HCT116 (cell line): ENCODE data around the gene UBIAD1. TPM values are rescaled to one million over a fixed set of nuclear protein-coding genes. Genes with fewer than 3 reads are reported as not detected.

ENCODE experiments used
- ATAC-seq: fragments of 200-7000 bp; cut with Tn5 transposase; 2 replicates; pipeline ENCODE4 v1.9.1; 2020; ENCODE audit warnings: mild to moderate bottlenecking, moderate library complexity
- BruUV-seq: library from RNA; stranded (reverse); fragments of 400-500 nt; replicated peaks from 2 replicates; lab custom pipeline; 2021; lab: Mats Ljungman, UMichigan
- CTCF ChIA-PET: fragments of 300-600 bp; sonication (Branson Sonifier 250); formaldehyde crosslinking; loops from one replicate; lab custom pipeline; 2021; ENCODE audit warnings: antibody characterized with exemption; lab: Charles Lee
- POLR2A ChIA-PET: fragments of 300-600, 350-600 bp; sonication (Branson Sonifier 250); formaldehyde crosslinking; loops from one replicate; lab custom pipeline; 2021; ENCODE audit warnings: antibody characterized with exemption; lab: Charles Lee
- RAD21 ChIA-PET, 2 experiments: fragments of 300-600 bp; sonication (Branson Sonifier 250); formaldehyde crosslinking; loops; one replicate each; lab custom pipeline; 2023; ENCODE audit warnings: low total read pairs in 2 of 2; ENCODE audit not compliant: uncharacterized antibody in 2 of 2, unreplicated experiment in 2 of 2, low non-redundant PET in 1 of 2; lab: Charles Lee
- DNase-seq: peaks from one replicate; pipeline ENCODE4 v3.0.0-alpha.2; 2010; ENCODE audit warnings: low read depth, low spot score
- H2AFZ ChIP-seq: fragments of 200-600 bp; shearing (Covaris generic), sonication (generic); 2 replicates; pipeline ENCODE4 v1.6.1; 2017; ENCODE audit warnings: low read depth, mixed run types, mixed read lengths, antibody characterized with exemption, low read length; ENCODE audit not compliant: poor library complexity, severe bottlenecking
- H3K27ac ChIP-seq: 2 replicates; pipeline ENCODE4 v1.5.1; 2012; ENCODE audit warnings: low read depth, low read length
- H3K27me3 ChIP-seq: fragments of 200-600 bp; sonication (generic); 2 replicates; pipeline ENCODE4 v1.6.1; 2016; ENCODE audit warnings: mixed run types, low read length, mixed read lengths; ENCODE audit not compliant: insufficient read depth
- H3K36me3 ChIP-seq, 2 experiments: fragments of 200-500 bp in 1 of 2; fragments of 200-600 bp in 1 of 2; sonication (Bioruptor generic) in 1 of 2; sonication (generic) in 1 of 2; 2 replicates each; pipeline versions ENCODE4 v1.5.1 to v1.6.1; 2014 to 2016; ENCODE audit warnings: low read length in 2 of 2, inconsistent platforms in 1 of 2, mixed read lengths in 1 of 2, mixed run types in 1 of 2; ENCODE audit not compliant: insufficient read depth in 2 of 2, control insufficient read depth in 1 of 2
- H3K4me1 ChIP-seq, 2 experiments: fragments of 200-600 bp in 1 of 2; sonication (generic) in 1 of 2; 2 replicates each; pipeline versions ENCODE4 v1.5.1 to v1.6.1; 2012 to 2017; ENCODE audit warnings: low read length in 2 of 2, inconsistent platforms in 1 of 2, mild to moderate bottlenecking in 1 of 2, mixed read lengths in 1 of 2, mixed run types in 1 of 2, moderate library complexity in 1 of 2; ENCODE audit not compliant: insufficient read depth in 2 of 2, control insufficient read depth in 1 of 2
- H3K4me2 ChIP-seq: fragments of 200-600 bp; sonication (generic); 2 replicates; pipeline ENCODE4 v1.6.1; 2017; ENCODE audit warnings: mixed run types, low read length, mixed read lengths
- H3K4me3 ChIP-seq, 2 experiments: fragments of 200-600 bp in 1 of 2; sonication (generic) in 1 of 2; replicated peaks in 1 of 2; 2 replicates each; pipeline ENCODE4 v1.5.1; 2011 to 2016; ENCODE audit warnings: low read length in 2 of 2, control low read depth in 1 of 2, low read depth in 1 of 2, mild to moderate bottlenecking in 1 of 2, mixed read lengths in 1 of 2, mixed run types in 1 of 2
- H3K79me2 ChIP-seq: fragments of 200-600 bp; sonication (generic); 2 replicates; pipeline ENCODE4 v1.6.1; 2017; ENCODE audit warnings: mild to moderate bottlenecking, mixed run types, low read length, moderate library complexity, mixed read lengths; ENCODE audit not compliant: insufficient read depth
- H3K9ac ChIP-seq: fragments of 200-600 bp; sonication (generic); 2 replicates; pipeline ENCODE4 v1.6.1; 2016; ENCODE audit warnings: low read length, mixed read lengths
- H3K9me2 ChIP-seq: fragments of 200-600 bp; sonication (generic), shearing (Covaris generic); 2 replicates; pipeline ENCODE4 v1.6.1; 2017; ENCODE audit warnings: mixed run types, mild to moderate bottlenecking, moderate library complexity; ENCODE audit not compliant: insufficient read depth
- H3K9me3 ChIP-seq, 2 experiments: fragments of 200-500 bp in 1 of 2; fragments of 200-600 bp in 1 of 2; sonication (Bioruptor generic) in 1 of 2; sonication (generic) in 1 of 2; 2 replicates each; pipeline ENCODE4 v1.6.1; 2014 to 2017; ENCODE audit warnings: low read length in 2 of 2, mixed read lengths in 2 of 2, inconsistent platforms in 1 of 2, low read depth in 1 of 2, mild to moderate bottlenecking in 1 of 2, mixed run types in 1 of 2, moderate library complexity in 1 of 2; ENCODE audit not compliant: control insufficient read depth in 1 of 2, insufficient read depth in 1 of 2
- H4K20me1 ChIP-seq: fragments of 200-600 bp; sonication (generic), shearing (Covaris generic); 2 replicates; pipeline ENCODE4 v1.6.1; 2017; ENCODE audit warnings: mixed run types, mild to moderate bottlenecking, moderate library complexity; ENCODE audit not compliant: insufficient read depth
- CBX3 ChIP-seq: IDR thresholded peaks from 2 replicates; pipeline ENCODE4 v1.6.1; 2012; ENCODE audit warnings: low read depth
- CEBPB ChIP-seq: IDR thresholded peaks from 2 replicates; pipeline ENCODE4 v1.6.1; 2012; ENCODE audit warnings: low read depth
- EGR1 ChIP-seq: IDR thresholded peaks from 2 replicates; pipeline ENCODE4 v1.6.1; 2012; ENCODE audit warnings: low read depth
- EZH2 ChIP-seq: fragments of 200-600 bp; sonication (generic); IDR thresholded peaks from 2 replicates; pipeline ENCODE4 v1.6.1; 2017; ENCODE audit warnings: antibody characterized with exemption, mixed run types
- JUND ChIP-seq: IDR thresholded peaks from 2 replicates; pipeline ENCODE4 v1.6.1; 2012
- POLR2AphosphoS5 ChIP-seq: IDR thresholded peaks from 2 replicates; pipeline ENCODE4 v1.6.1; 2011; ENCODE audit warnings: mild to moderate bottlenecking, low read depth, low read length, moderate library complexity
- RAD21 ChIP-seq: IDR thresholded peaks from 2 replicates; pipeline ENCODE4 v1.6.1; 2012; ENCODE audit warnings: low read depth, mild to moderate bottlenecking
- SP1 ChIP-seq: IDR thresholded peaks from 2 replicates; pipeline ENCODE4 v1.6.1; 2012; ENCODE audit warnings: low read depth
- TCF7L2 ChIP-seq: IDR thresholded peaks from 2 replicates; pipeline ENCODE4 v1.7.0; 2011; ENCODE audit warnings: borderline replicate concordance, inconsistent platforms; ENCODE audit not compliant: insufficient read depth, insufficient read length; ENCODE audit errors: extremely low read depth
- YY1 ChIP-seq: IDR thresholded peaks from 2 replicates; pipeline ENCODE4 v1.6.1; 2011; ENCODE audit warnings: low read length, low read depth, moderate library complexity, mild to moderate bottlenecking; ENCODE audit not compliant: insufficient replicate concordance; ENCODE audit errors: extremely low read depth
- ZFX ChIP-seq: fragments of 450-650 bp; IDR thresholded peaks from 2 replicates; pipeline ENCODE4 v1.6.1; 2017
- ZNF274 ChIP-seq: fragments of 200-500 bp; sonication (Bioruptor generic); IDR thresholded peaks from 2 replicates; pipeline ENCODE4 v1.6.1; 2014; ENCODE audit warnings: mild to moderate bottlenecking, low read depth, low read length, inconsistent platforms
- intact Hi-C: fragments of 100-400 bp; cut with micrococcal nuclease; formaldehyde crosslinking; loops from 2 replicates; pipeline ENCODE4 v1.10.0; 2022
- total RNA-seq: library from RNA; stranded (reverse); gene quantifications from one replicate; pipeline ENCODE4 v1.2.1, GENCODE V29; 2021; ENCODE audit not compliant: unreplicated experiment
- TF ChIP-seq, protein P1 (sequence below): IDR thresholded peaks from 2 replicates; pipeline ENCODE4 v1.6.1; 2012
- TF ChIP-seq, protein P2 (sequence below), 3 experiments: fragments of 200-600 bp in 1 of 3; sonication (generic) in 1 of 3; IDR thresholded peaks in 2 of 3; conservative IDR thresholded peaks in 1 of 3; 2 replicates each; pipeline ENCODE4 v1.5.1; 2012 to 2017; ENCODE audit warnings: low read depth in 2 of 3, low read length in 2 of 3, antibody characterized with exemption in 1 of 3, borderline replicate concordance in 1 of 3, control low read depth in 1 of 3, mild to moderate bottlenecking in 1 of 3, mixed read lengths in 1 of 3, mixed run types in 1 of 3, moderate library complexity in 1 of 3; ENCODE audit not compliant: insufficient read depth in 1 of 3
- TF ChIP-seq, protein P3 (sequence below): IDR thresholded peaks from 2 replicates; pipeline ENCODE4 v1.6.1; 2011; ENCODE audit warnings: mild to moderate bottlenecking, low read length, moderate library complexity; ENCODE audit not compliant: insufficient replicate concordance; ENCODE audit errors: extremely low read depth

UBIAD1 gene
- total RNA-seq, 1 experiment from 2014 or later, result 17.2 TPM

DNA sequence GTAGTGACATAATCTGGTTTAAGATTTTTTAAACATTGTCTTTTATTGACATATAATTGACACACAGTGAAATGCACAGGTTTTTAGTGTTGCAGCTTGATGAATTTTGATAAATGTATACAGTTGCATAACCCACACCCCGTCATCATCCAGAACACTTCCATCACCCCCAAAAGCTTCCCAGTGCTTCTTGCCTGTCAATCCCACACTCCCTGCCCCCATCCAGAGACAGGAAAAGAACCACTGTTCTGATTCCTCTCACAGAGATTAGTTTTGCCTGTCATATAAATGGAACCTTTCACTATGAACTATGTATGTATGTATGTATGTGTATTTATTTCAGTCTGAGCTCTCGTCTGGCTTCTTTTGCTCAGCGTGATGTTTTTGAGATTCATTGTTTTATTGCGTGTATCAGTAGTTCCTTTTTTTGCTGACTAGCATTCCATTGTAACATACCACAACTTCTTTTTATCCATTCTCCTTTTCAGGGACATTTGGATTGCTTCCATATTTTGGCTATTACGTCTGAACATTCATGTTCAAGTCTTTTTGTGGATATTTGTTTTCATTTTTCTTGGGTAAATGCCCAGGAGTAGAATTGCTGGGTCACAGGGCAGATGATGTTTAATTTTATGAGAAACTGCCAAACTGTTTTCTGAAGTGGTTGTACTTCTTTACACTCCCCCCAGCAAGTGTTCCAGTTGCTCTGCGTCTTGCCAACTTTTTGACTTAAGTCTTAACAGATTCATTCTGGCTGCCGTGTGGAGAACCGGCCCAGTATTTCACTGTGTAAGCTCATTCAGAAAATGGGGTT lies 8.7 kb downstream of the UBIAD1 start:
- Histone ChIP-seq H2AFZ (no peak overlapping the region), H3K4me1 (no peaks in the 10 kb centered on the region), H3K27me3 (no peaks in the 10 kb centered on the region), H3K9me2 (no peaks in the 10 kb centered on the region), H3K79me2 (peaks cover 28% of the 10 kb centered on the region), H3K9ac (no peak overlapping the region), H3K4me2 (no peak overlapping the region), H4K20me1 (no peaks in the 10 kb centered on the region), H3K9me3 (peaks cover 0 to 3% of the 10 kb centered on the region in 2 experiments; a peak in 1 of 4 replicates), H3K36me3 (peaks cover 2 to 9% of the 10 kb centered on the region in 2 experiments; a peak in 1 of 4 replicates), H3K27ac (no peak overlapping the region), H3K4me3 (no peak overlapping the region)
- ATAC-seq, result no peak
- no peak for DNase-seq
- ChIA-PET CTCF (no interaction called here), RAD21 (no interaction called here), POLR2A (no interaction called here)
- BruUV-seq, result no TSS peak
- no peak for TF ChIP-seq EZH2
- TF ChIP-seq CEBPB, result no peak
- no peak for TF ChIP-seq JUND
- no peak for TF ChIP-seq TCF7L2
- TF ChIP-seq, protein P1, sequence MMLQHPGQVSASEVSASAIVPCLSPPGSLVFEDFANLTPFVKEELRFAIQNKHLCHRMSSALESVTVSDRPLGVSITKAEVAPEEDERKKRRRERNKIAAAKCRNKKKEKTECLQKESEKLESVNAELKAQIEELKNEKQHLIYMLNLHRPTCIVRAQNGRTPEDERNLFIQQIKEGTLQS, result no peak
- TF ChIP-seq, protein P2, sequence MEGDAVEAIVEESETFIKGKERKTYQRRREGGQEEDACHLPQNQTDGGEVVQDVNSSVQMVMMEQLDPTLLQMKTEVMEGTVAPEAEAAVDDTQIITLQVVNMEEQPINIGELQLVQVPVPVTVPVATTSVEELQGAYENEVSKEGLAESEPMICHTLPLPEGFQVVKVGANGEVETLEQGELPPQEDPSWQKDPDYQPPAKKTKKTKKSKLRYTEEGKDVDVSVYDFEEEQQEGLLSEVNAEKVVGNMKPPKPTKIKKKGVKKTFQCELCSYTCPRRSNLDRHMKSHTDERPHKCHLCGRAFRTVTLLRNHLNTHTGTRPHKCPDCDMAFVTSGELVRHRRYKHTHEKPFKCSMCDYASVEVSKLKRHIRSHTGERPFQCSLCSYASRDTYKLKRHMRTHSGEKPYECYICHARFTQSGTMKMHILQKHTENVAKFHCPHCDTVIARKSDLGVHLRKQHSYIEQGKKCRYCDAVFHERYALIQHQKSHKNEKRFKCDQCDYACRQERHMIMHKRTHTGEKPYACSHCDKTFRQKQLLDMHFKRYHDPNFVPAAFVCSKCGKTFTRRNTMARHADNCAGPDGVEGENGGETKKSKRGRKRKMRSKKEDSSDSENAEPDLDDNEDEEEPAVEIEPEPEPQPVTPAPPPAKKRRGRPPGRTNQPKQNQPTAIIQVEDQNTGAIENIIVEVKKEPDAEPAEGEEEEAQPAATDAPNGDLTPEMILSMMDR (IDR thresholded peaks at IDR 0.05 in 2 of 3, conservative IDR thresholded peaks at IDR 0.05 in 1 of 3; ENCODE audit: borderline replicate concordance in 1 of 3, insufficient read depth in 1 of 3, low read depth in 2 of 3, low read length in 2 of 3), result no peak
- TF ChIP-seq EGR1, result no peak
- TF ChIP-seq ZNF274, result no peak
- no peak for TF ChIP-seq SP1
- TF ChIP-seq, protein P3, sequence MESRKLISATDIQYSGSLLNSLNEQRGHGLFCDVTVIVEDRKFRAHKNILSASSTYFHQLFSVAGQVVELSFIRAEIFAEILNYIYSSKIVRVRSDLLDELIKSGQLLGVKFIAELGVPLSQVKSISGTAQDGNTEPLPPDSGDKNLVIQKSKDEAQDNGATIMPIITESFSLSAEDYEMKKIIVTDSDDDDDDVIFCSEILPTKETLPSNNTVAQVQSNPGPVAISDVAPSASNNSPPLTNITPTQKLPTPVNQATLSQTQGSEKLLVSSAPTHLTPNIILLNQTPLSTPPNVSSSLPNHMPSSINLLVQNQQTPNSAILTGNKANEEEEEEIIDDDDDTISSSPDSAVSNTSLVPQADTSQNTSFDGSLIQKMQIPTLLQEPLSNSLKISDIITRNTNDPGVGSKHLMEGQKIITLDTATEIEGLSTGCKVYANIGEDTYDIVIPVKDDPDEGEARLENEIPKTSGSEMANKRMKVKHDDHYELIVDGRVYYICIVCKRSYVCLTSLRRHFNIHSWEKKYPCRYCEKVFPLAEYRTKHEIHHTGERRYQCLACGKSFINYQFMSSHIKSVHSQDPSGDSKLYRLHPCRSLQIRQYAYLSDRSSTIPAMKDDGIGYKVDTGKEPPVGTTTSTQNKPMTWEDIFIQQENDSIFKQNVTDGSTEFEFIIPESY, result no peak
- TF ChIP-seq YY1, result no peak
- no peak for TF ChIP-seq CBX3
- TF ChIP-seq POLR2AphosphoS5, result no peak
- no peak for TF ChIP-seq ZFX
- no peak for TF ChIP-seq RAD21
- intact Hi-C loops, result no loop called here
